Left lobe of liver (tissue), 2 donors: ENCODE measurements around the gene HAUS8. TPM values are rescaled to one million over a fixed set of nuclear protein-coding genes. Genes with fewer than 3 reads are reported as not detected.

Experiments
- ATAC-seq: fragments of 200-7000 bp; cut with Tn5 transposase; one replicate; pipeline ENCODE4 v1.9.1; 2020; ENCODE audit warnings: mild to moderate bottlenecking, moderate library complexity
- DNase-seq: peaks from one replicate; pipeline ENCODE4 v3.0.0-alpha.2; 2020; ENCODE audit warnings: low spot score
- total RNA-seq: library from RNA; stranded (reverse); gene quantifications from one replicate; pipeline ENCODE4 v1.2.1, GENCODE V29; 2021
- donor health status: DM: no; HTN: no; CAD: no; lungs with moderate emphysema.
- donor health status: DM: no; HTN: yes; CAD: no.

HAUS8 gene
- total RNA-seq, 1 donor from 2014 or later, result 5.1 TPM

DNA sequence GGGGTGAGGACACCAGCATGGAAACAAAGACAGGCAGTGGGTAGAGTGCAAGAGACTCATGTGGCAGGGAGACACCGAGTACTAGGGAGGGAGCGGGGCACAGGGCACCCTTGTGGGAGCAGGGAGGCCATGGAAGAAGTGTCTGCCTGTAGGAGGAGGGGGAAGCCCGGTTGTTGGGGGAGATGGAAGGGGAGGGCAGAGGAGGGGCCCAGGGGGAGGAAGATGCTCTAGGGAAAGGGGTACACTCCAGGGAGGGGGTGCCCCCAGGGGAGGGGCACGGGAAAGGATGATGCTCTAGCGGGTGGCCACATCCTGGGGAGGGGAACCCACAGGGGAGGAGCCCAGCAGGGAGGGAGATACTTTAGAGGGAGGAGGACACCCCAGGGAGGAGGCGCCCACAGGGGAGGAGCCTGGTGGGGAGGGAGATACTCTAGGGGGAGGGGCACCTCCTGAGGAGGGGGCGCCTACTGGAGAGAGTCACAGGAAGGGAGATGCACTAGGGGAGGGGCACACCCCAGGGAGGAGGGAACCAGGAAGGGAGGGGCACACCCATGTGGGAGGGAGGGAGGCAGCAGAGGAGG lies 73.6 kb downstream of the HAUS8 start:
- DNase-seq (no peak), ATAC-seq (no peak)

Other genes starting within 250 kb of the HAUS8 start
- 15.0 TPM for gene SIN3B, start 246.1 kb downstream of the HAUS8 start, total RNA-seq
- 0.15 TPM for gene F2RL3, start 186.5 kb downstream of the HAUS8 start, total RNA-seq
- gene CPAMD8, start 48.6 kb downstream of the HAUS8 start, total RNA-seq, result 1.3 TPM
- 28.9 TPM for gene MYO9B, start 325 bp upstream of the HAUS8 start, total RNA-seq
- gene USE1, start 139.9 kb upstream of the HAUS8 start, total RNA-seq, result 19.9 TPM
- gene OCEL1, start 150.8 kb upstream of the HAUS8 start, total RNA-seq, result 63.0 TPM
- 126 TPM for gene NR2F6, start 170.5 kb upstream of the HAUS8 start, total RNA-seq
- gene USHBP1, start 189.3 kb upstream of the HAUS8 start, total RNA-seq, result 1.6 TPM
- 41.0 TPM for gene BABAM1, start 192.0 kb upstream of the HAUS8 start, total RNA-seq
- 0.48 TPM for gene ANKLE1, start 206.4 kb upstream of the HAUS8 start, total RNA-seq
- 18.4 TPM for gene ABHD8, start 228.0 kb upstream of the HAUS8 start, total RNA-seq
- gene MRPL34, start 230.4 kb upstream of the HAUS8 start, total RNA-seq, result 148 TPM
- 10.9 TPM for gene DDA1, start 234.1 kb upstream of the HAUS8 start, total RNA-seq